GM23338 (cell line): ENCODE data around the gene AP5S1. TPM values are rescaled to one million over a fixed set of nuclear protein-coding genes. Genes with fewer than 3 reads are reported as not detected.

Source experiments
- ATAC-seq: fragments of 200-7000 bp; cut with Tn5 transposase; 3 replicates; pipeline ENCODE4 v1.9.1; 2020
- DNase-seq: peaks from one replicate; pipeline ENCODE4 v3.0.0-alpha.2; 2015; ENCODE audit warnings: low spot score
- H2AFZ ChIP-seq: fragments of 200-600 bp; sonication (generic); 2 replicates; pipeline ENCODE4 v1.8.0; 2016; ENCODE audit warnings: antibody characterized with exemption, mild to moderate bottlenecking, moderate library complexity
- H3F3A ChIP-seq: fragments of 200-600 bp; sonication (generic); replicated peaks from 2 replicates; pipeline ENCODE4 v1.8.0; 2017; ENCODE audit warnings: antibody characterized with exemption, mixed run types, low read depth
- H3K27ac ChIP-seq: fragments of 200-600 bp; sonication (generic); 2 replicates; pipeline ENCODE4 v1.6.1; 2016; ENCODE audit warnings: low read depth
- H3K27me3 ChIP-seq: fragments of 200-600 bp; sonication (generic); 2 replicates; pipeline ENCODE4 v1.8.0; 2016; ENCODE audit warnings: mild to moderate bottlenecking, mixed run types, moderate library complexity; ENCODE audit not compliant: insufficient read depth
- H3K36me3 ChIP-seq: fragments of 200-600 bp; sonication (generic); 2 replicates; pipeline ENCODE4 v1.8.0; 2016; ENCODE audit warnings: mild to moderate bottlenecking; ENCODE audit not compliant: insufficient read depth
- H3K4me1 ChIP-seq: fragments of 200-600 bp; sonication (generic); 2 replicates; pipeline ENCODE4 v1.8.0; 2016; ENCODE audit warnings: mild to moderate bottlenecking, moderate library complexity; ENCODE audit not compliant: insufficient read depth
- H3K4me2 ChIP-seq: fragments of 200-600 bp; sonication (generic); 2 replicates; pipeline ENCODE4 v1.7.1; 2017; ENCODE audit warnings: mixed run types
- H3K4me3 ChIP-seq: fragments of 200-600 bp; sonication (generic); 2 replicates; pipeline ENCODE4 v1.6.1; 2016; ENCODE audit warnings: mixed run types
- H3K79me2 ChIP-seq: fragments of 200-600 bp; sonication (generic); replicated peaks from 2 replicates; pipeline ENCODE4 v1.8.0; 2017; ENCODE audit warnings: mild to moderate bottlenecking; ENCODE audit not compliant: insufficient read depth
- H3K9me2 ChIP-seq: fragments of 200-600 bp; sonication (generic); 2 replicates; pipeline ENCODE4 v1.8.0; 2017; ENCODE audit not compliant: insufficient read depth
- H4K20me1 ChIP-seq: fragments of 200-600 bp; sonication (generic); replicated peaks from 2 replicates; pipeline ENCODE4 v1.8.0; 2017; ENCODE audit warnings: mild to moderate bottlenecking; ENCODE audit not compliant: insufficient read depth
- H3K27ac Mint-ChIP-seq: 2 replicates; pipeline ENCODE4 v1.8.0; 2020; ENCODE audit warnings: inconsistent platforms, mild to moderate bottlenecking, moderate library complexity, mixed read lengths
- H3K27me3 Mint-ChIP-seq: 3 replicates; pipeline ENCODE4 v1.8.0; 2022; ENCODE audit warnings: low read depth, mild to moderate bottlenecking, moderate library complexity, mixed read lengths, inconsistent platforms; ENCODE audit not compliant: insufficient read depth, poor library complexity
- H3K36me3 Mint-ChIP-seq: 3 replicates; pipeline ENCODE4 v1.8.0; 2021; ENCODE audit warnings: low read depth, mild to moderate bottlenecking, inconsistent platforms, moderate library complexity, mixed read lengths
- H3K4me1 Mint-ChIP-seq: 3 replicates; pipeline ENCODE4 v1.8.0; 2020; ENCODE audit warnings: mild to moderate bottlenecking, inconsistent platforms, mixed read lengths
- H3K4me3 Mint-ChIP-seq: 3 replicates; pipeline ENCODE4 v1.8.0; 2021; ENCODE audit warnings: moderate library complexity, mild to moderate bottlenecking, inconsistent platforms, mixed read lengths
- H3K9me3 Mint-ChIP-seq: 3 replicates; pipeline ENCODE4 v1.8.0; 2020; ENCODE audit warnings: moderate library complexity, mild to moderate bottlenecking, inconsistent platforms, mixed read lengths
- CREB1 ChIP-seq: fragments of 250-450 bp; sonication (Bioruptor Pico); IDR thresholded peaks from 2 replicates; pipeline ENCODE4 v1.5.0; 2020; ENCODE audit warnings: low read depth, mild to moderate bottlenecking, moderate library complexity
- EZH2 ChIP-seq: fragments of 200-600 bp; sonication (generic); IDR thresholded peaks from one replicate; pipeline ENCODE4 v1.8.0; 2017; ENCODE audit warnings: antibody characterized with exemption, mild to moderate bottlenecking, low read depth; ENCODE audit not compliant: unreplicated experiment
- EZH2phosphoT487 ChIP-seq: fragments of 200-600 bp; sonication (generic); IDR thresholded peaks from one replicate; pipeline ENCODE4 v1.8.1; 2018; ENCODE audit warnings: antibody characterized with exemption; ENCODE audit not compliant: unreplicated experiment
- JUNB ChIP-seq: IDR thresholded peaks from one replicate; pipeline ENCODE4 v1.6.1; 2016; ENCODE audit warnings: antibody characterized with exemption; ENCODE audit not compliant: unreplicated experiment
- NANOG ChIP-seq: IDR thresholded peaks from 2 replicates; pipeline ENCODE4 v1.6.1; 2016; ENCODE audit warnings: antibody characterized with exemption, borderline replicate concordance
- POLR2AphosphoS5 ChIP-seq: IDR thresholded peaks from 2 replicates; pipeline ENCODE4 v1.6.1; 2016; ENCODE audit warnings: antibody characterized with exemption, low read depth
- STAT1 ChIP-seq: IDR thresholded peaks from one replicate; pipeline ENCODE4 v1.6.1; 2016; ENCODE audit warnings: antibody characterized with exemption; ENCODE audit not compliant: unreplicated experiment
- ZNF114 ChIP-seq: fragments of 250-450 bp; sonication (Bioruptor Pico); IDR thresholded peaks from 2 replicates; pipeline ENCODE4 v1.5.0; 2020; ENCODE audit warnings: mild to moderate bottlenecking, moderate library complexity
- ZNF331 ChIP-seq: fragments of 250-450 bp; sonication (Bioruptor Pico); IDR thresholded peaks from 2 replicates; pipeline ENCODE4 v1.5.0; 2020; ENCODE audit warnings: low read depth, mild to moderate bottlenecking, moderate library complexity
- polyA plus RNA-seq: library from polyadenylated mRNA; unstranded; fragments of >200 nt; fragmentation: Nextera tagmentation; extraction: Ambion mirVana; gene quantifications from 2 replicates; pipeline ENCODE4 v1.2.1, GENCODE V29; 2016
- total RNA-seq: library from RNA; depleted of rRNA; stranded (reverse); fragments of >200 nt; shearing (Covaris generic); gene quantifications from 2 replicates; pipeline ENCODE4 v1.2.3, GENCODE V29; 2014
- TF ChIP-seq, protein P1 (sequence below), 2 experiments: fragments of 200-600 bp in 1 of 2; sonication (generic) in 1 of 2; conservative IDR thresholded peaks; 2 replicates each; pipeline versions ENCODE4 v1.5.1 to v1.6.1; 2016 to 2017; ENCODE audit warnings: antibody characterized with exemption in 2 of 2, low read depth in 2 of 2, mild to moderate bottlenecking in 2 of 2, moderate library complexity in 1 of 2
- TF ChIP-seq, protein P2 (sequence below): fragments of 250-450 bp; sonication (Bioruptor Pico); IDR thresholded peaks from 2 replicates; pipeline ENCODE4 v1.5.0; 2020; ENCODE audit warnings: mild to moderate bottlenecking, moderate library complexity
- TF ChIP-seq, protein P3 (sequence below): IDR thresholded peaks from one replicate; pipeline ENCODE4 v1.6.1; 2018; ENCODE audit warnings: antibody characterized with exemption; ENCODE audit not compliant: unreplicated experiment
- TF ChIP-seq, protein P4 (sequence below): IDR thresholded peaks from 2 replicates; pipeline ENCODE4 v1.6.1; 2016; ENCODE audit warnings: antibody characterized with exemption

AP5S1 gene
- total and polyA plus RNA-seq, 2 experiments from 2014 or later, result 1.8 to 2.8 TPM

DNA sequence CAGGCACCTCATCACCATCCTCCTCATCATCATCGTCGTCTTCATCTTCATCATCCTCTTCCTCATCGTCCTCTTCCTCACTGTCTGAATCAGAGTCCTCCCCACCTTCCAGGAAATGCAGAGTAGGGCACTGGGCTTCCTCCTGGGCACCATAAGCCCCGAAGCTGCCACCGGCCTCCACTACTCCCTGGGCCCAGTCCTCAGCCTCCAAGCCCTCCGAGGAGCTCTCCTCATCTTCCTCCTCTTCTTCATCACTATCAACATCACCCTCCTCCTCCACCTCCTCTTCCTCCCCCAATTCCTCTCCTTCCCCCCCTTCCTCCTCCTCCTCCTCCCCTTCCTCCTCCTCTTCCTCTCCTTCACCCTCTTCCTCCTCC, 35.5 kb upstream of the AP5S1 start:
- H3K27ac ChIP-seq, result no peak overlapping the region
- no peaks in the 10 kb centered on the region for H3K36me3 ChIP-seq
- no peak for ATAC-seq
- Mint-ChIP-seq H3K27ac (no peak overlapping the region), H3K27me3 (peaks cover 13% of the 10 kb centered on the region), H3K4me3 (peak overlapping the region; percentile 39; the same call in 1 of the 3 replicates), H3K4me1 (peaks cover 27% of the 10 kb centered on the region), H3K36me3 (peaks cover 6% of the 10 kb centered on the region), H3K9me3 (no peaks in the 10 kb centered on the region)
- H2AFZ ChIP-seq, result no peak overlapping the region
- H3K4me1 ChIP-seq, result peaks cover 7% of the 10 kb centered on the region; the same call in 1 of the 2 replicates
- H3K9me2 ChIP-seq, result no peaks in the 10 kb centered on the region
- H3K79me2 ChIP-seq, result no peaks in the 10 kb centered on the region; the same call in 1 of the 2 replicates
- peaks cover 25% of the 10 kb centered on the region for H4K20me1 ChIP-seq
- peaks cover 7% of the 10 kb centered on the region; the same call in 1 of the 2 replicates for H3F3A ChIP-seq
- H3K4me2 ChIP-seq, result peak overlapping the region; percentile 82; the same call in 1 of the 2 replicates
- no peak for TF ChIP-seq ZNF114
- TF ChIP-seq, protein P1, sequence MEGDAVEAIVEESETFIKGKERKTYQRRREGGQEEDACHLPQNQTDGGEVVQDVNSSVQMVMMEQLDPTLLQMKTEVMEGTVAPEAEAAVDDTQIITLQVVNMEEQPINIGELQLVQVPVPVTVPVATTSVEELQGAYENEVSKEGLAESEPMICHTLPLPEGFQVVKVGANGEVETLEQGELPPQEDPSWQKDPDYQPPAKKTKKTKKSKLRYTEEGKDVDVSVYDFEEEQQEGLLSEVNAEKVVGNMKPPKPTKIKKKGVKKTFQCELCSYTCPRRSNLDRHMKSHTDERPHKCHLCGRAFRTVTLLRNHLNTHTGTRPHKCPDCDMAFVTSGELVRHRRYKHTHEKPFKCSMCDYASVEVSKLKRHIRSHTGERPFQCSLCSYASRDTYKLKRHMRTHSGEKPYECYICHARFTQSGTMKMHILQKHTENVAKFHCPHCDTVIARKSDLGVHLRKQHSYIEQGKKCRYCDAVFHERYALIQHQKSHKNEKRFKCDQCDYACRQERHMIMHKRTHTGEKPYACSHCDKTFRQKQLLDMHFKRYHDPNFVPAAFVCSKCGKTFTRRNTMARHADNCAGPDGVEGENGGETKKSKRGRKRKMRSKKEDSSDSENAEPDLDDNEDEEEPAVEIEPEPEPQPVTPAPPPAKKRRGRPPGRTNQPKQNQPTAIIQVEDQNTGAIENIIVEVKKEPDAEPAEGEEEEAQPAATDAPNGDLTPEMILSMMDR (conservative IDR thresholded peaks at IDR 0.05; ENCODE audit: low read depth in 2 of 2), result no peak
- no peak for TF ChIP-seq NANOG
- TF ChIP-seq, protein P2, sequence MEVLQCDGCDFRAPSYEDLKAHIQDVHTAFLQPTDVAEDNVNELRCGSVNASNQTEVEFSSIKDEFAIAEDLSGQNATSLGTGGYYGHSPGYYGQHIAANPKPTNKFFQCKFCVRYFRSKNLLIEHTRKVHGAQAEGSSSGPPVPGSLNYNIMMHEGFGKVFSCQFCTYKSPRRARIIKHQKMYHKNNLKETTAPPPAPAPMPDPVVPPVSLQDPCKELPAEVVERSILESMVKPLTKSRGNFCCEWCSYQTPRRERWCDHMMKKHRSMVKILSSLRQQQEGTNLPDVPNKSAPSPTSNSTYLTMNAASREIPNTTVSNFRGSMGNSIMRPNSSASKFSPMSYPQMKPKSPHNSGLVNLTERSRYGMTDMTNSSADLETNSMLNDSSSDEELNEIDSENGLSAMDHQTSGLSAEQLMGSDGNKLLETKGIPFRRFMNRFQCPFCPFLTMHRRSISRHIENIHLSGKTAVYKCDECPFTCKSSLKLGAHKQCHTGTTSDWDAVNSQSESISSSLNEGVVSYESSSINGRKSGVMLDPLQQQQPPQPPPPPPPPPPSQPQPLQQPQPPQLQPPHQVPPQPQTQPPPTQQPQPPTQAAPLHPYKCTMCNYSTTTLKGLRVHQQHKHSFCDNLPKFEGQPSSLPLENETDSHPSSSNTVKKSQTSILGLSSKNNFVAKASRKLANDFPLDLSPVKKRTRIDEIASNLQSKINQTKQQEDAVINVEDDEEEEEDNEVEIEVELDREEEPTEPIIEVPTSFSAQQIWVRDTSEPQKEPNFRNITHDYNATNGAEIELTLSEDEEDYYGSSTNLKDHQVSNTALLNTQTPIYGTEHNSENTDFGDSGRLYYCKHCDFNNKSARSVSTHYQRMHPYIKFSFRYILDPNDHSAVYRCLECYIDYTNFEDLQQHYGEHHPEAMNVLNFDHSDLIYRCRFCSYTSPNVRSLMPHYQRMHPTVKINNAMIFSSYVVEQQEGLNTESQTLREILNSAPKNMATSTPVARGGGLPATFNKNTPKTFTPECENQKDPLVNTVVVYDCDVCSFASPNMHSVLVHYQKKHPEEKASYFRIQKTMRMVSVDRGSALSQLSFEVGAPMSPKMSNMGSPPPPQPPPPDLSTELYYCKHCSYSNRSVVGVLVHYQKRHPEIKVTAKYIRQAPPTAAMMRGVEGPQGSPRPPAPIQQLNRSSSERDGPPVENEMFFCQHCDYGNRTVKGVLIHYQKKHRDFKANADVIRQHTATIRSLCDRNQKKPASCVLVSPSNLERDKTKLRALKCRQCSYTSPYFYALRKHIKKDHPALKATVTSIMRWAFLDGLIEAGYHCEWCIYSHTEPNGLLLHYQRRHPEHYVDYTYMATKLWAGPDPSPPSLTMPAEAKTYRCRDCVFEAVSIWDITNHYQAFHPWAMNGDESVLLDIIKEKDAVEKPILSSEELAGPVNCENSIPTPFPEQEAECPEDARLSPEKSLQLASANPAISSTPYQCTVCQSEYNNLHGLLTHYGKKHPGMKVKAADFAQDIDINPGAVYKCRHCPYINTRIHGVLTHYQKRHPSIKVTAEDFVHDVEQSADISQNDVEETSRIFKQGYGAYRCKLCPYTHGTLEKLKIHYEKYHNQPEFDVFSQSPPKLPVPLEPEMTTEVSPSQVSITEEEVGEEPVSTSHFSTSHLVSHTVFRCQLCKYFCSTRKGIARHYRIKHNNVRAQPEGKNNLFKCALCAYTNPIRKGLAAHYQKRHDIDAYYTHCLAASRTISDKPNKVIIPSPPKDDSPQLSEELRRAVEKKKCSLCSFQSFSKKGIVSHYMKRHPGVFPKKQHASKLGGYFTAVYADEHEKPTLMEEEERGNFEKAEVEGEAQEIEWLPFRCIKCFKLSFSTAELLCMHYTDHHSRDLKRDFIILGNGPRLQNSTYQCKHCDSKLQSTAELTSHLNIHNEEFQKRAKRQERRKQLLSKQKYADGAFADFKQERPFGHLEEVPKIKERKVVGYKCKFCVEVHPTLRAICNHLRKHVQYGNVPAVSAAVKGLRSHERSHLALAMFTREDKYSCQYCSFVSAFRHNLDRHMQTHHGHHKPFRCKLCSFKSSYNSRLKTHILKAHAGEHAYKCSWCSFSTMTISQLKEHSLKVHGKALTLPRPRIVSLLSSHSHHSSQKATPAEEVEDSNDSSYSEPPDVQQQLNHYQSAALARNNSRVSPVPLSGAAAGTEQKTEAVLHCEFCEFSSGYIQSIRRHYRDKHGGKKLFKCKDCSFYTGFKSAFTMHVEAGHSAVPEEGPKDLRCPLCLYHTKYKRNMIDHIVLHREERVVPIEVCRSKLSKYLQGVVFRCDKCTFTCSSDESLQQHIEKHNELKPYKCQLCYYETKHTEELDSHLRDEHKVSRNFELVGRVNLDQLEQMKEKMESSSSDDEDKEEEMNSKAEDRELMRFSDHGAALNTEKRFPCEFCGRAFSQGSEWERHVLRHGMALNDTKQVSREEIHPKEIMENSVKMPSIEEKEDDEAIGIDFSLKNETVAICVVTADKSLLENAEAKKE (CRISPR knock-in tag), result no peak
- TF ChIP-seq CREB1, result no peak
- no peak for TF ChIP-seq EZH2phosphoT487
- TF ChIP-seq JUNB, result no peak
- TF ChIP-seq POLR2AphosphoS5, result no peak
- no peak for TF ChIP-seq ZNF331 (CRISPR knock-in tag)
- TF ChIP-seq, protein P3, sequence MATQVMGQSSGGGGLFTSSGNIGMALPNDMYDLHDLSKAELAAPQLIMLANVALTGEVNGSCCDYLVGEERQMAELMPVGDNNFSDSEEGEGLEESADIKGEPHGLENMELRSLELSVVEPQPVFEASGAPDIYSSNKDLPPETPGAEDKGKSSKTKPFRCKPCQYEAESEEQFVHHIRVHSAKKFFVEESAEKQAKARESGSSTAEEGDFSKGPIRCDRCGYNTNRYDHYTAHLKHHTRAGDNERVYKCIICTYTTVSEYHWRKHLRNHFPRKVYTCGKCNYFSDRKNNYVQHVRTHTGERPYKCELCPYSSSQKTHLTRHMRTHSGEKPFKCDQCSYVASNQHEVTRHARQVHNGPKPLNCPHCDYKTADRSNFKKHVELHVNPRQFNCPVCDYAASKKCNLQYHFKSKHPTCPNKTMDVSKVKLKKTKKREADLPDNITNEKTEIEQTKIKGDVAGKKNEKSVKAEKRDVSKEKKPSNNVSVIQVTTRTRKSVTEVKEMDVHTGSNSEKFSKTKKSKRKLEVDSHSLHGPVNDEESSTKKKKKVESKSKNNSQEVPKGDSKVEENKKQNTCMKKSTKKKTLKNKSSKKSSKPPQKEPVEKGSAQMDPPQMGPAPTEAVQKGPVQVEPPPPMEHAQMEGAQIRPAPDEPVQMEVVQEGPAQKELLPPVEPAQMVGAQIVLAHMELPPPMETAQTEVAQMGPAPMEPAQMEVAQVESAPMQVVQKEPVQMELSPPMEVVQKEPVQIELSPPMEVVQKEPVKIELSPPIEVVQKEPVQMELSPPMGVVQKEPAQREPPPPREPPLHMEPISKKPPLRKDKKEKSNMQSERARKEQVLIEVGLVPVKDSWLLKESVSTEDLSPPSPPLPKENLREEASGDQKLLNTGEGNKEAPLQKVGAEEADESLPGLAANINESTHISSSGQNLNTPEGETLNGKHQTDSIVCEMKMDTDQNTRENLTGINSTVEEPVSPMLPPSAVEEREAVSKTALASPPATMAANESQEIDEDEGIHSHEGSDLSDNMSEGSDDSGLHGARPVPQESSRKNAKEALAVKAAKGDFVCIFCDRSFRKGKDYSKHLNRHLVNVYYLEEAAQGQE, result no peak
- no peak for TF ChIP-seq STAT1
- no peak for TF ChIP-seq EZH2
- TF ChIP-seq, protein P4, sequence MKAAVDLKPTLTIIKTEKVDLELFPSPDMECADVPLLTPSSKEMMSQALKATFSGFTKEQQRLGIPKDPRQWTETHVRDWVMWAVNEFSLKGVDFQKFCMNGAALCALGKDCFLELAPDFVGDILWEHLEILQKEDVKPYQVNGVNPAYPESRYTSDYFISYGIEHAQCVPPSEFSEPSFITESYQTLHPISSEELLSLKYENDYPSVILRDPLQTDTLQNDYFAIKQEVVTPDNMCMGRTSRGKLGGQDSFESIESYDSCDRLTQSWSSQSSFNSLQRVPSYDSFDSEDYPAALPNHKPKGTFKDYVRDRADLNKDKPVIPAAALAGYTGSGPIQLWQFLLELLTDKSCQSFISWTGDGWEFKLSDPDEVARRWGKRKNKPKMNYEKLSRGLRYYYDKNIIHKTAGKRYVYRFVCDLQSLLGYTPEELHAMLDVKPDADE, result no peak
- no peak for DNase-seq
- H3K4me3 ChIP-seq, result peak overlapping the region; percentile 67; the same call in 1 of the 2 replicates
- H3K27me3 ChIP-seq, result peaks cover 40% of the 10 kb centered on the region
